ENCODE data around the gene CD300LG.
A peak's percentile ranks its signal among the peaks of the same experiment; 100 is the strongest.

CD300LG gene

DNA sequence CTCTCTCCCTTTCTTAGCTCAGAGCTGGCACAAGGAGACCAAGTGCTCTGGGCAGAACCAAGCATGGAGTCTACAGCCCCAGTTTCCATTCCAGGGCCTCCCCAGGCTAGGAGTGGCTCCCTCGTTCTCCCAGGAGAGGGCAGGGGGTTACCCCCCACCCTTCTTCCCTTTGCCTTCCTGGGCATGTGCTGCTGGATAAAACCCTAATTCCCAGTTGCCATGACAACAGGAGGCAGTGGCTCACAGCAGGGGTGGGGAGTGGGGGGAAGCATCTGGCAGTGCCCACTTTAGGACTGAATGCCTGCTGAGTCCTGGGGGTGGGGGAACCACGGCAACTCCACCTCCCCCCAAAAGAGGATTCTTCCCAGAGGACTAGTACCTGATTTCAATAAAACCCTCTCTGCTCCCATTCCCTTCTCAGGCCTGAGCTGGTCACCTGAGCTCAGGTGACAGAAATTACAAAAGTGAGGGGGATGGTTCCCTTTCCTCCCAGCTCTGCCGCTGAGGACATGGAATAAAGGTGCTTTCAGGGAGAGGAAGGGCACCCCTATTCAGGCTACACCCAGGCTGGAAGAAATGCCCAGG lies 58.5 kb downstream of the CD300LG start:
- no peak for DNase-seq (ENCODE audit: low read depth in 1 of 2, low spot score in 1 of 2)

GRCh38 chr17:43905985-43906852 lies 59.2 kb downstream of the CD300LG start:
- DNase-seq (ENCODE audit: low read depth in 1 of 2, low spot score in 1 of 2): no peak

DNA sequence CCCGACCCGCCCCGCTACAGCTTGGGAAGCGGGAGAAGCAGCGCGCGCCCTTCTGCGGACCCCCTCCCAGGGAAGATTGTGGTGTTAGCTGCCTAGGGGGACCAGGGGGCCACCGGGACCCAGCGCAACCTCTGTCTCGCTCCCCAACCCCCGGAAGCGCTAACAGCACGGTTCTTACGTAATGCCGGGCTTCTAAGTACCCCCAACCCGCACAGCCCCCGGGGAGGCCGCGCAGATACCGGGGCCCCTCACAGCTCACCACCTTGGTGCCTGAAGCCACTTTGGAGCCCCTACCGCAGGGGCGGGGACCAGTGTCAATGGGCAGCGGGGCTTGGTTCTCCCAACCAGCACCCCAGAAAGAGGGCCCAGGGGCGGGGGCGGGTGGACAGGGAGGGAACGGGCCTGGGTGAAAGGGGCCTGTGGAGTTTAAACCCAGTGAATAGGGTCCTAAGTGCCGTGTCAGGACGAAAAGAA lies 60.0 kb downstream of the CD300LG start:
- DNase-seq (ENCODE audit: low read depth in 1 of 2, low spot score in 1 of 2): no peak

DNA sequence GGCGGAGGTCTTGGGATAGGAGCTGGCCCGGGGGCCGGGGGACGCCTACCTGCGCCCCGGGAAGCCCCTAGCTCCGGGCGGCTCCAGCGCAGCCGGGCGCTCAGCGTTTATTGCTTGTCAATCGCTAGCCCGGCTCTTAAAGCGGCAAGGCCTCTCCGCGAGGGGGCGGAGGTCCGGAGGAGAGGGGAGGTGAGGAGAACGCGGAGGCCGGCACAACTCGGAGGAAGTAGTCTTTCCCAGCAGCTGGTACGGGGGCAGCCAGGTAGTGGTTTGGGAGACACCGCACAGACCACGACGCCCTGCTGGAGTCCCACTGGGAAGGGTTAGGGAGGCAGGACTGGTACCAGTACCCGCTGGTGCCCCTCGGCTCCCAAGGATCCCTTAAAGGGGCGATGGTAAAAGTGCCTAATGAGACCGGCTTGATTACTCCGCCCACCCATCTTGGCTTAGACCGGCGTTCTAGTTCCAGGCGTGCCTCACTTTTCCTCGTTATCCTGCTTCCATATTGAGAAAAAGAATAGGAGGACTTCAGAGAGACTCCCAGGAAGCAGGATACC lies 60.5 kb downstream of the CD300LG start, which contains the start of gene MPP2:
Gene MPP2 (minus strand): TSS at position 112 of the 557 bp plus-strand sequence. CDS start 3,076 bp downstream, outside the sequence.
- peak in 1 of 2 donors; percentile 21 for DNase-seq (ENCODE audit: low read depth in 1 of 2, low spot score in 1 of 2)

DNA sequence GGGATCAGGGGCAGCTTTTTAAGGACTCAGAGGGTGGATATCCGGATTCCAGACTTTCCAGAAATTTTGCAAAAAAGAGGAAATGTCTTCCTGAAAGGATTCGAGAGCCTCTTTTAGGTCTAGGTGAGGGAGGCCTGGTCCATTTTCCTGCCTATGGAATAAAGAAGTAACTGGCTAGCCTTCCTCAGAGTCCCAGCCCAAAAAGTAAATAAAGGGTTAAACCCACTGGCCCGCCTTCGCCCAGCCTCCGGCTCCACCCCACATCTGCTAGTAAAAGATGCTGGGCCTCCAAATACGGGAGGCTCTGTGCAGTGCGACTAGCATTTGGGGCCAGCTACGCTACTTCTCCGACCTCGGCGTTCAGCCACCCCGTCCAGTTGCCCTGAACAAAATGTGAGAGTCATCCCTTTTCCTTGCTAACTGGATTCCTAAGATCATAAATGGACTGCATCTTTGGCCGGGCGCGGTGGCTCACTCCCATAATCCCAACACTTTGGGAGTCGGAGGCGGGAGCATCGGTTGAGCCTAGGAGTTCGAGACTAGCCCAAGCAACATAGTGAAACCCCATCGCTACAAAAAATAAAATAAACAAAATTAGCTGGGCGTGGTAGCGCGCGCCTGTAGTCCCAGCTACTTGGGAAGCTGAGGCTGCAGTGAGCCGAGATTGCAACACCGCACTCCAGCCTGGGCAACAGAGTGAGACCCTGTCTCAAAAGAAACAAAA lies 61.2 kb downstream of the CD300LG start:
- peak in 1 of 2 donors; percentile 42 for DNase-seq (ENCODE audit: low read depth in 1 of 2, low spot score in 1 of 2)

- DNase-seq (ENCODE audit: low read depth in 1 of 2, low spot score in 1 of 2): no peak
Observed at GRCh38 chr17:43909537-43910231, 62.7 kb downstream of the CD300LG start.

GRCh38 chr17:43911904-43912303 lies 64.9 kb downstream of the CD300LG start:
- no peak for DNase-seq (ENCODE audit: low read depth in 1 of 2, low spot score in 1 of 2)

- no peak for DNase-seq (ENCODE audit: low read depth in 1 of 2, low spot score in 1 of 2)
Observed at GRCh38 chr17:43912635-43913304, 65.8 kb downstream of the CD300LG start.
